Stimulated activated CD8-positive, alpha-beta memory T cell treated with anti-CD3 and anti-CD28 coated beads, Interleukin-12 subunit alpha, Interleukin-12 subunit beta, amount 100 ng/mL, for 24 hours (primary cell): Measurements from ENCODE around the gene ZNF184.
"Not testable (repeated sequence)": the region's sequence is repeated elsewhere in the genome, so short reads cannot be mapped to it uniquely, and the experiment has no call there.

Source experiments
- DNase-seq: peaks from one replicate; pipeline ENCODE4 v3.0.0-alpha.2; 2020; ENCODE audit errors: extremely low read depth

ZNF184 gene

GRCh38 chr6:27424851-27425250 is 48.1 kb downstream of the ZNF184 start:
- DNase-seq, result not testable (repeated sequence)

- DNase-seq, result no peak
Measured at GRCh38 chr6:27422651-27423332, 50.1 kb downstream of the ZNF184 start.

DNA sequence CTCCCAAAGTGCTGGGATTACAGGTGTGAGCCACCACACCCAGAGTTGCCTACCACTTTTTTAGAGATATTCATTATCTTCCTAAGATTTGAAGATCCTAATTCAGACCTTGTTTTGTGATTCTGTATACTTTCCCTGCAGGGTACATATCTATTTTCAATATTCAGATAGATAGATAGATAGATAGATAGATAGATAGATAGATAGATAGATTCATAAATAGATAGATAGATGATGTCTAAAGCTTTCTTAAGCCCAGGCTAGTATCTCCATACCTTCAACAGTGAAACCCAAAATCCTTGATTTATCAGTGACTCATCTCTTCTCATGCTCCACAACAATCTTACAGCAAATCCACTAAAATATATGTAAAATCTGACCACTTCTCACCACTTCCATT is 53.5 kb downstream of the ZNF184 start:
- no peak for DNase-seq

DNA sequence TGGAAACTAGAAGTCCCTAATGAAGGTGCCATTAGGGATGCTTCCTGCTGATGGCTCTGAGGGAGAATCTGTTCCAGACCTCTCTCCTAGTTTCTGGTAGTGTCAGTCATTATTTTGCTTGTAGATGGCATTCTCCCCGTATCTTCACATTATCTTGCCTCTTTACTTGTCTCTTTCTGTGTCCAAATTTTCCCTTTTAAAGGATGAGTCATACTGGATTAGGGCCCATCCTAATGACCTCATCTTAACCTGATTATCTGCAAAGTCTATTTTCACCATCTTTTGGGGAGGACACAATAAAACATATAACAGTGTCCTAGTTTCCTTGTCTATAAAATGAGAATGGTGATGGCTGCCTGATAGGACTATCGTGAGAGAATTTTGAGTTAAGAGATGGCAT is 57.0 kb downstream of the ZNF184 start:
- no peak for DNase-seq

DNA sequence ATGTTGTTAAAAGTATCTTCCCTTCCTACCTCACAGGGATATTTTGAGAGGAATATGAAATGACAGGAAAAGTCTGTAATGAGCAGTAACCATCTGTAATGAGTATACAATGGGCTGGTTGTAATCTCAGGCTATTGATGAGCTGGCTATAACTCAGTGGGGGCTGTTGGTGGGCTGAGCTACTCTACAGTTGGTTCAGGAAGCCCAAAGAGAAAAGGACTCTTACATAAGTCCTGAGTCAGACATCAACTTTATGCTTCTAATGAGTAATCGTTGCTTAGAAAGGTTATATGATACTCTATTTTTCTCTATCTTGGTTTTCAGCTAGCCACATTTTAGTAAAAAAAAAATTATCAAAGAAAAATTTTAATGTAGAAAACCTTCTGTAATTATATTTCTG is 57.9 kb downstream of the ZNF184 start:
- no peak for DNase-seq

DNA sequence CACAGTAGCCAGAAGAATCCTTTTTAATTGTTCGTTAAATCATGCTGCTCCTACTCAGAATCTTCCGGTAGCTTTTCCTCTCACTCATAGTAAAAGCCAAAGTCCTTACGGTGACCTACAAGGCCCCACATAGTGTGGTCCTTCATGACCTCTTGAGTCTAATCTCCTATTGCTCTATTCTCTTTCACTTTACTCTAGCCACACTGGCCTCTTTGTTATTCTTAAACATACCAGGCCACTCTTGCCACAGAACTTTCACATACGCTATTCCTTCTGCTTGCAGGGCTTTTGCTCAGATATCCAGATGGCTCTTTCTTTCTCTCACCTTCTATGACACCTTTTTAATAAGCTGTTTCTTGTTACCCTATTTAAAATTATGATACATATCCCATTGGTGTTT is 58.6 kb downstream of the ZNF184 start:
- DNase-seq, result no peak

DNA sequence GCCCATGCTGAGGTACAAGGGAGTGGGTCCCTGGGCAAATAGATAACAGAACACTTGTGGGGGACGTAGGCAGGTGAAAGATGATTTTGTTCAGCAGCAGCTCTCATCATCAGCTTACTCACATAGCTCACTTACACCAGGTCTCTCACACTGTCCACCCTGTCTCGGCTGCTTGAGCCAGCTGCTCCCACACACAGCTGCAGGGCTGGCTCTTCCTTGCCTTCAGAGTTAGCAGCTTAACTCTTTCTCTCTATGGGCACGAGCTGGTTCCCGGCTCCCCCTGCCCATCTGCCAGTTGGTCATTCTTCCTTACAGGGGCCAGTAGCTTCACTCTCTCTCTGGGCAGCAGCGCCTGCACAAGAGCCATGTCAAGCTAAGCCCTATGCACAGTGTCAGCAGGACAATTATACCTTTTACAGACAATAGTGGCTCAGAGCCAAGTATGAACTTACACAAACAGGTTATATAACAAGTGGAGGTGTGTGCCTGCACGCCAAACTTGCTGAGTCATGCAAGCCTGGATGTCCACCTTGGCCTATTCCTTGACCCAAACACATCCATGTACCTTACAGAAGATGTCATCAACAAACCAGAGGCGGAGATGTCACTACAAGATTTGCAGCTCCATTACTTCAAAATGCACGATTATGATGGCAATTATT is 65.6 kb downstream of the ZNF184 start:
- no peak for DNase-seq

DNA sequence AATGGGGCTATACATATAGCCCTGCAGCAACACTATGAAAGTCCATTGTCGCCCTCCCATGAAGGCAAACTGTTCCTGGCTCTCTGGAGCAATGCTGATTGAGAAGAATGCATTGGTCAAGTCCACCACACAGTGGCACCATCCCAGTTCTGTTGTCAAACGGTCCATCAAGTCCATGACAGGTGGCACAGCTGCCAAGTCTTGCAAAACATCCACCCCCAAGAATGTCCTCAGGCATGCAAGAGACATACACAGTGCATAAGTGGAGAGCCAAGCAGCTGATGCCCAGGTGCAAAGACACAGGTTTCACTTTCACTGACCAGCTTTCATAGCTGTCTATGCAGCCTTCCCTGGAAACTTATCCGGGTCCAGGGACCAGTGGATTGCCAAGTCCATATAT is 66.8 kb downstream of the ZNF184 start:
- DNase-seq, result no peak

GRCh38 chr6:27400877-27401642 is 71.8 kb downstream of the ZNF184 start:
- no peak for DNase-seq
